Trophoblast cell (in vitro differentiated cells and primary cell): ENCODE measurements around the gene ARHGAP23.

Experiments used
- DNase-seq, 2 donors: peaks; one replicate each; pipeline ENCODE4 v3.0.0-alpha.2; 2016
- H2AFZ ChIP-seq: 2 replicates; pipeline ENCODE4 v1.6.1; 2013; ENCODE audit warnings: low read length, moderate library complexity, mild to moderate bottlenecking; ENCODE audit not compliant: insufficient read depth, poor library complexity
- H2AK5ac ChIP-seq: 2 replicates; pipeline ENCODE4 v1.6.1; 2013; ENCODE audit warnings: mild to moderate bottlenecking, low read length
- H2BK120ac ChIP-seq: 2 replicates; pipeline ENCODE4 v1.6.1; 2013; ENCODE audit warnings: low read length, mild to moderate bottlenecking, moderate library complexity; ENCODE audit not compliant: insufficient read depth, poor library complexity
- H2BK12ac ChIP-seq: 2 replicates; pipeline ENCODE4 v1.6.1; 2013; ENCODE audit warnings: mild to moderate bottlenecking, low read length, moderate library complexity
- H2BK5ac ChIP-seq: 2 replicates; pipeline ENCODE4 v1.6.1; 2013; ENCODE audit warnings: low read length, low read depth, moderate library complexity, mild to moderate bottlenecking; ENCODE audit not compliant: poor library complexity
- H3K14ac ChIP-seq: 2 replicates; pipeline ENCODE4 v1.6.1; 2013; ENCODE audit warnings: mild to moderate bottlenecking, low read length
- H3K18ac ChIP-seq: 2 replicates; pipeline ENCODE4 v1.6.1; 2013; ENCODE audit warnings: mild to moderate bottlenecking, low read length
- H3K23ac ChIP-seq: 2 replicates; pipeline ENCODE4 v1.6.1; 2013; ENCODE audit warnings: low read length
- H3K27ac ChIP-seq: 2 replicates; pipeline ENCODE4 v1.5.1; 2013; ENCODE audit warnings: low read depth, mild to moderate bottlenecking, inconsistent platforms, low read length, moderate library complexity
- H3K27me3 ChIP-seq: 2 replicates; pipeline ENCODE4 v1.6.1; 2013; ENCODE audit warnings: inconsistent platforms, mild to moderate bottlenecking, low read length, moderate library complexity; ENCODE audit not compliant: insufficient read depth
- H3K36me3 ChIP-seq, 2 experiments: 1 replicate in 1 of 2; 2 replicates in 1 of 2; pipeline ENCODE4 v1.6.1; 2013; ENCODE audit warnings: low read length in 2 of 2, mild to moderate bottlenecking in 2 of 2, moderate library complexity in 1 of 2; ENCODE audit not compliant: insufficient read depth in 2 of 2, control insufficient read depth in 1 of 2
- H3K4ac ChIP-seq: 2 replicates; pipeline ENCODE4 v1.6.1; 2013; ENCODE audit warnings: low read depth, mild to moderate bottlenecking, low read length, moderate library complexity
- H3K4me1 ChIP-seq, 2 experiments: 1 replicate in 1 of 2; 2 replicates in 1 of 2; pipeline ENCODE4 v1.6.1; 2013; ENCODE audit warnings: low read length in 2 of 2, mild to moderate bottlenecking in 2 of 2, moderate library complexity in 1 of 2; ENCODE audit not compliant: insufficient read depth in 2 of 2, control insufficient read depth in 1 of 2
- H3K4me2 ChIP-seq: 2 replicates; pipeline ENCODE4 v1.6.1; 2013; ENCODE audit warnings: inconsistent platforms, mild to moderate bottlenecking, low read length, moderate library complexity
- H3K4me3 ChIP-seq: 2 replicates; pipeline ENCODE4 v1.5.1; 2013; ENCODE audit warnings: mild to moderate bottlenecking, low read depth, low read length, inconsistent platforms
- H3K79me1 ChIP-seq: one replicate; pipeline ENCODE4 v1.6.1; 2013; ENCODE audit warnings: low read length
- H3K79me2 ChIP-seq: 2 replicates; pipeline ENCODE4 v1.6.1; 2013; ENCODE audit warnings: low read length, mild to moderate bottlenecking; ENCODE audit not compliant: control insufficient read depth, insufficient read depth, poor library complexity
- H3K9ac ChIP-seq: 2 replicates; pipeline ENCODE4 v1.6.1; 2013; ENCODE audit warnings: mild to moderate bottlenecking, low read length
- H3K9me3 ChIP-seq: 2 replicates; pipeline ENCODE4 v1.6.1; 2013; ENCODE audit warnings: low read depth, mild to moderate bottlenecking, control low read depth, inconsistent platforms, low read length; ENCODE audit not compliant: insufficient read depth
- H4K12ac ChIP-seq: 2 replicates; pipeline ENCODE4 v1.6.1; 2013; ENCODE audit warnings: low read depth, mild to moderate bottlenecking, low read length, moderate library complexity
- H4K8ac ChIP-seq: 2 replicates; pipeline ENCODE4 v1.6.1; 2013; ENCODE audit warnings: low read depth, mild to moderate bottlenecking, low read length, moderate library complexity
- H4K91ac ChIP-seq: one replicate; pipeline ENCODE4 v1.6.1; 2013; ENCODE audit warnings: low read depth, mild to moderate bottlenecking, low read length, moderate library complexity
- WGBS: extraction: QIAGEN DNeasy Blood & Tissue Kit; methylation state at CpG from one replicate; pipeline ENCODE4 v1.1.7; 2013; ENCODE audit warnings: missing lambda C conversion rate; ENCODE audit not compliant: insufficient read length, insufficient coverage; ENCODE audit errors: extremely low coverage; 5-methylcytosine and 5-hydroxymethylcytosine counted together

ARHGAP23 gene

DNA sequence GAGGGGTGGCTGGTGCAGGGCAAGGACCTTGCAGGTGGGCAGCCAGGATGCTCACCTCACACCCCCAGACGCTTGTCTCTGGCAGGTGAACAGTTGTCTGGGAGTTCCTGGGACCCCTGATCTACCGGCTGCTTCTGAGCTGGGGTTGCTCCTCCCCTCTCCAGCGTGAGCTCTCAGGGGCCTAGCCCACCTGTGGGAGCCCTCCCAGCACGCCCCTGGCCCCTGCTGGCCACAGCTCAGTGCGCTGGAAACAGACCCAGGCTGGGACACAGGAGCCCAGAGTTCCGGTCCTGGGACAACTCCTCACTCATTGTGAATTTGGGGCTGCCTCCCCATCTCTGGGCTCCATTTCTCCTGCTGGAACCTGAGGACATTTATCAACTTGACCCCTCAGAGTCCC lies 30.3 kb downstream of the ARHGAP23 start:
- H2AFZ ChIP-seq, result no peak overlapping the region
- peaks cover 3% of the 10 kb centered on the region for H3K9me3 ChIP-seq
- H2BK5ac ChIP-seq, result no peak overlapping the region
- peaks cover 8% of the 10 kb centered on the region for H3K79me2 ChIP-seq
- H3K23ac ChIP-seq, result no peak overlapping the region
- peaks cover 22 to 26% of the 10 kb centered on the region in 2 experiments for H3K4me1 ChIP-seq
- H2AK5ac ChIP-seq, result no peak overlapping the region
- no peak overlapping the region for H3K4me3 ChIP-seq
- H3K9ac ChIP-seq, result no peak overlapping the region
- no peaks in the 10 kb centered on the region for H3K27me3 ChIP-seq
- H3K4ac ChIP-seq, result no peak overlapping the region
- H3K14ac ChIP-seq, result no peak overlapping the region
- no peak for DNase-seq
- H2BK12ac ChIP-seq, result no peak overlapping the region
- no peak overlapping the region for H4K91ac ChIP-seq
- H4K8ac ChIP-seq, result no peak overlapping the region
- peaks cover 37 to 40% of the 10 kb centered on the region in 2 experiments for H3K36me3 ChIP-seq
- H4K12ac ChIP-seq, result no peak overlapping the region
- H3K79me1 ChIP-seq, result peaks cover 10% of the 10 kb centered on the region
- H3K18ac ChIP-seq, result no peak overlapping the region
- H3K27ac ChIP-seq, result no peak overlapping the region
- H2BK120ac ChIP-seq, result no peak overlapping the region
- WGBS, result no CpG with 5 or more reads among the region's 6 CpGs
- H3K4me2 ChIP-seq, result no peak overlapping the region

- H3K79me2 ChIP-seq, result peaks cover 2% of the 10 kb centered on the region
- H2BK120ac ChIP-seq, result no peak overlapping the region
- peaks cover 3% of the 10 kb centered on the region for H3K9me3 ChIP-seq
- H3K4ac ChIP-seq, result no peak overlapping the region
- H3K36me3 ChIP-seq, result peaks cover 48% of the 10 kb centered on the region in 2 experiments
- H4K8ac ChIP-seq, result no peak overlapping the region
- no peak overlapping the region for H2AFZ ChIP-seq
- H4K91ac ChIP-seq, result no peak overlapping the region
- DNase-seq, result no peak
- no peak overlapping the region for H3K4me2 ChIP-seq
- peaks cover 17 to 20% of the 10 kb centered on the region in 2 experiments for H3K4me1 ChIP-seq
- H3K9ac ChIP-seq, result no peak overlapping the region
- H4K12ac ChIP-seq, result no peak overlapping the region
- no peak overlapping the region for H3K4me3 ChIP-seq
- no peak overlapping the region for H3K23ac ChIP-seq
- no peaks in the 10 kb centered on the region for H3K27me3 ChIP-seq
- no peak overlapping the region for H2BK5ac ChIP-seq
- H3K14ac ChIP-seq, result no peak overlapping the region
- no CpG with 5 or more reads among the region's 6 CpGs for WGBS
- H3K18ac ChIP-seq, result no peak overlapping the region
- peaks cover 4% of the 10 kb centered on the region for H3K79me1 ChIP-seq
- no peak overlapping the region for H3K27ac ChIP-seq
- H2AK5ac ChIP-seq, result no peak overlapping the region
- H2BK12ac ChIP-seq, result no peak overlapping the region
Measured at GRCh38 chr17:38459567-38459966, 31.3 kb downstream of the ARHGAP23 start.

DNA sequence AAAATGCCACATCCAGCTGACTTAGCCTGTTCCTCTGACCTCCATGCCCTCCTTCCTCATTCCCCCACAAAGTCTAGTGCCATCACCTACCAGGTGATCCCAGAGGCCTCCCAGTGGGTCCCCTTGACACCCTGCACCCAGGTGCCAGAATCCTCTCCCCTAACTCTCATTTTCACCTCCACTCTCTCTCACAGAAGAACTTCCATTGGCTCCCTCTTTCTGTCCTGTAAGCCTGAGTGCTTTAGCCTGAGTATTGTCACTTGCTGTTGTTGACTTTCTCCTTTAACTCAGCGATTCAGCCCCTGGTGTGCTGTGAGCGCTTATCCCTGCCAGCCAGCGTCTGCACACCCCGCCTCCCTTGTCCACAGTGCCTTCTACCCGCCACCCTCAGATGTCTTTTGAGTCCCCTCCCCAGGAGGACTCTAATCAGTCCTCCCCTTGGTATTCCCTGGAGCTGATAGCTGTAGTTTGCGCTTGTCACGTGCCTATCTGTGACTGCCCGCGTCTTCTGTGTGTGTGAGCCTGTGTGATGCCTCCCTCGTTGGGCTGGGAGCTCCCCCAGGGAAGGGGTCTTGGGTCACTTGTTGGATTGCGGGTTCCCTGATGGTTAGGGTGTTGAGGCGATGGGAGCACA lies 31.9 kb downstream of the ARHGAP23 start:
- Histone ChIP-seq H3K23ac (no peak overlapping the region), H3K18ac (no peak overlapping the region), H4K8ac (no peak overlapping the region), H3K27ac (no peak overlapping the region), H3K36me3 (peaks cover 48 to 50% of the 10 kb centered on the region in 2 experiments), H3K4me1 (peaks cover 13 to 14% of the 10 kb centered on the region in 2 experiments), H4K91ac (no peak overlapping the region), H3K27me3 (no peaks in the 10 kb centered on the region), H3K79me2 (peaks cover 1% of the 10 kb centered on the region), H3K4me2 (no peak overlapping the region), H3K14ac (no peak overlapping the region), H3K4me3 (no peak overlapping the region), H2BK120ac (no peak overlapping the region), H2BK12ac (no peak overlapping the region), H2BK5ac (no peak overlapping the region), H3K9me3 (peaks cover 3% of the 10 kb centered on the region), H3K9ac (no peak overlapping the region), H3K79me1 (peaks cover 4% of the 10 kb centered on the region), H2AK5ac (no peak overlapping the region), H4K12ac (no peak overlapping the region), H3K4ac (no peak overlapping the region), H2AFZ (no peak overlapping the region)
- DNase-seq, result no peak
- WGBS, result no CpG with 5 or more reads among the region's 12 CpGs

DNA sequence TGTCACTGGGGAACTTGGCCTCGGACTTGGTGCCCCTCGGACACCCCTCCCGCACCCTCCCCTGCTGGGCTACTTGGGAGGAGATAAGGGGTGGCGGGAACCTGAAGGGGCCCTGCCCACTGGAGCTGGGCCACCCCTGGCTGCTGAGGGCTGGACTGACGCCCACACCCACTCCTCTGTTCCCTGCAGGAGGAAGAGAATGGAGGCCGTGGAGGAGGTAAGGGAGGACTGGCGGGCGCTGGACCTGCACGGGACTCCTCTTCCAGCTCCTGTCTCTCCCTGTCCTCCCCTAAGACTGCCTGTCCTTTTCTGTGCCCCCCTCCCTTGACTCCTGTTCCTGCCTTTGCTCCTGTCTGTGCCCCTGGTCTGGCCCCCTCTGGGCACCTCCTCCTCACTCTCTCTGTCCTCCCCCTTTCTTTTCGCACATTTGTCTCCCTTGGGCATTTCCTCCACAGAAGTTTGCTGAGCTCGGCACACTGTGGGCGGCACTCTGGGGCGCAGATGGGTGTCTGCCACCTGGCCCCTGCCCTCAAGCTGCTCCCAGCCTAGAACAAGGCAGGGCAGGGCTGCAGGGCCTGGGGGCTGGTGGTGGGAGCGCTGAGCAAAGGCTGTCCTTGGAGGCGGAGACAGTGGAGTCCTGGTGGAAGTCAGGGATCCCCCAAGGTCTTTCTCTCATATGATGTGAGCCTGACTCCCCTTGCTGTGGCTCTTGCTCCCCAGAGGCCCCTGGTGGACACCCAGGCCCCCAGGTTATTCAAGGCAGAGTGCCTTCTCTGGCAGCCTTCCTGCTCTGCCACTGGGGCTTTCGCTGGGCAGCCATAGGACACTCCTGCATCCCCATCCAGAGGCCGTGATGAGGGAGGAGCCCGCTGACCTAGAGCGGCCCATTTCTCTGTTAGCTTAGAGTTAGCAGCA lies 32.7 kb downstream of the ARHGAP23 start:
- H3K4me3 ChIP-seq, result no peak overlapping the region
- H2AFZ ChIP-seq, result no peak overlapping the region
- H4K12ac ChIP-seq, result no peak overlapping the region
- H2BK5ac ChIP-seq, result no peak overlapping the region
- H3K9ac ChIP-seq, result no peak overlapping the region
- H3K4ac ChIP-seq, result no peak overlapping the region
- H3K79me2 ChIP-seq, result peaks cover 1% of the 10 kb centered on the region
- H3K14ac ChIP-seq, result no peak overlapping the region
- no peak overlapping the region for H2AK5ac ChIP-seq
- H4K8ac ChIP-seq, result no peak overlapping the region
- H3K27ac ChIP-seq, result no peak overlapping the region
- H3K79me1 ChIP-seq, result no peaks in the 10 kb centered on the region
- no CpG with 5 or more reads among the region's 19 CpGs for WGBS
- DNase-seq, result no peak
- peaks cover 6 to 7% of the 10 kb centered on the region in 2 experiments for H3K4me1 ChIP-seq
- no peak overlapping the region for H2BK12ac ChIP-seq
- no peak overlapping the region for H4K91ac ChIP-seq
- H3K36me3 ChIP-seq, result peaks cover 49 to 52% of the 10 kb centered on the region in 2 experiments
- no peak overlapping the region for H3K4me2 ChIP-seq
- H3K23ac ChIP-seq, result no peak overlapping the region
- no peak overlapping the region for H2BK120ac ChIP-seq
- peaks cover 3% of the 10 kb centered on the region for H3K9me3 ChIP-seq
- H3K27me3 ChIP-seq, result no peaks in the 10 kb centered on the region
- no peak overlapping the region for H3K18ac ChIP-seq
